Right lung (tissue), 5 donors: ENCODE data around the gene KLHL29. TPM values are rescaled to one million over a fixed set of nuclear protein-coding genes. Genes with fewer than 3 reads are reported as not detected.

Experiments used
- DNase-seq, 2 donors: peaks; one replicate each; pipeline ENCODE4 v3.0.0-alpha.2; 2013
- polyA plus RNA-seq, 5 donors: library from polyadenylated mRNA; unstranded; fragments of 120-200 nt; gene quantifications; one replicate each; pipeline versions ENCODE4 v1.2.1 to v1.2.3, GENCODE V29; 2013; ENCODE audit warnings: inconsistent platforms in 1 of 5, low replicate concordance in 1 of 5; ENCODE audit not compliant: insufficient read length in 5 of 5, insufficient read depth in 1 of 5

KLHL29 gene
- polyA plus RNA-seq, 5 donors: 1.6 to 2.7 (median 2.1) TPM

GRCh38 chr2:23530206-23530908 is 145.4 kb downstream of the KLHL29 start:
- no peak for DNase-seq

GRCh38 chr2:23530909-23531276 is 145.9 kb downstream of the KLHL29 start:
- DNase-seq: no peak

- no peak for DNase-seq
These were observed 146.3 kb downstream of the KLHL29 start for GRCh38 chr2:23531280-23531679.

- DNase-seq: no peak
These were observed 146.9 kb downstream of the KLHL29 start for GRCh38 chr2:23531881-23532280.

GRCh38 chr2:23532391-23533337 is 147.7 kb downstream of the KLHL29 start:
- peak in 1 of 2 donors; percentile 39 for DNase-seq

- no peak for DNase-seq
These were observed 148.3 kb downstream of the KLHL29 start for GRCh38 chr2:23533338-23533695.

GRCh38 chr2:23534771-23535170 is 149.8 kb downstream of the KLHL29 start:
- DNase-seq: no peak

- no peak for DNase-seq
These were observed 151.3 kb downstream of the KLHL29 start for GRCh38 chr2:23536326-23536725.

GRCh38 chr2:23537991-23538390 is 153.0 kb downstream of the KLHL29 start:
- DNase-seq: no peak

- DNase-seq: no peak
These were observed 153.6 kb downstream of the KLHL29 start for GRCh38 chr2:23538566-23538965.

GRCh38 chr2:23540804-23541360 is 155.9 kb downstream of the KLHL29 start:
- DNase-seq: no peak

GRCh38 chr2:23541503-23542229 is 156.7 kb downstream of the KLHL29 start:
- no peak for DNase-seq

GRCh38 chr2:23542230-23542789 is 157.3 kb downstream of the KLHL29 start:
- no peak for DNase-seq

GRCh38 chr2:23543302-23543701 is 158.3 kb downstream of the KLHL29 start:
- no peak for DNase-seq

GRCh38 chr2:23543728-23544127 is 158.7 kb downstream of the KLHL29 start:
- DNase-seq: no peak

- DNase-seq: peak; percentile 66 to 68
These were observed 159.8 kb downstream of the KLHL29 start for GRCh38 chr2:23544589-23545295.

GRCh38 chr2:23545396-23545795 is 160.4 kb downstream of the KLHL29 start:
- no peak for DNase-seq

GRCh38 chr2:23545811-23546210 is 160.8 kb downstream of the KLHL29 start:
- no peak for DNase-seq

GRCh38 chr2:23546913-23547312 is 161.9 kb downstream of the KLHL29 start:
- DNase-seq: no peak

GRCh38 chr2:23547725-23548124 is 162.7 kb downstream of the KLHL29 start:
- DNase-seq: no peak

- no peak for DNase-seq
These were observed 163.3 kb downstream of the KLHL29 start for GRCh38 chr2:23548143-23548769.
